Calu3 (cell line): Measurements from ENCODE around the gene ORM2. TPM values are rescaled to one million over a fixed set of nuclear protein-coding genes. Genes with fewer than 3 reads are reported as not detected.

Experiments
- BruUV-seq: library from RNA; stranded (reverse); fragments of 400-500 nt; replicated peaks from 2 replicates; lab custom pipeline; 2021; lab: Mats Ljungman, UMichigan
- CTCF ChIA-PET: fragments of 300-600 bp; sonication (Branson Sonifier 250); formaldehyde crosslinking; loops from one replicate; lab custom pipeline; 2022; ENCODE audit warnings: antibody characterized with exemption; lab: Charles Lee
- DNase-seq: peaks from one replicate; pipeline ENCODE4 v3.0.0; 2022
- H3K27ac Mint-ChIP-seq: one replicate; pipeline ENCODE4 v1.8.0; 2022; ENCODE audit warnings: mixed read lengths; ENCODE audit not compliant: unreplicated experiment
- H3K27me3 Mint-ChIP-seq: one replicate; pipeline ENCODE4 v1.8.0; 2022; ENCODE audit warnings: mixed read lengths; ENCODE audit not compliant: unreplicated experiment
- H3K36me3 Mint-ChIP-seq: one replicate; pipeline ENCODE4 v1.8.0; 2022; ENCODE audit warnings: mild to moderate bottlenecking, moderate library complexity, mixed read lengths; ENCODE audit not compliant: insufficient read depth, unreplicated experiment
- H3K4me1 Mint-ChIP-seq: one replicate; pipeline ENCODE4 v1.8.0; 2022; ENCODE audit warnings: mild to moderate bottlenecking, low read depth, mixed read lengths; ENCODE audit not compliant: unreplicated experiment
- H3K4me3 Mint-ChIP-seq: one replicate; pipeline ENCODE4 v1.8.0; 2022; ENCODE audit warnings: mild to moderate bottlenecking, low read depth, moderate library complexity, mixed read lengths; ENCODE audit not compliant: unreplicated experiment
- H3K9me3 Mint-ChIP-seq: one replicate; pipeline ENCODE4 v1.8.0; 2022; ENCODE audit warnings: low read depth, mixed read lengths; ENCODE audit not compliant: unreplicated experiment
- CTCF ChIP-seq: fragments of 200-600 bp; IDR thresholded peaks from one replicate; pipeline ENCODE4 v1.8.0; 2022; ENCODE audit warnings: antibody characterized with exemption; ENCODE audit not compliant: unreplicated experiment
- intact Hi-C: fragments of 100-400 bp; cut with micrococcal nuclease; formaldehyde crosslinking; loops from one replicate; pipeline ENCODE4 v1.10.0; 2022; ENCODE audit not compliant: unreplicated experiment
- total RNA-seq: library from RNA; stranded (reverse); gene quantifications from 2 replicates; pipeline ENCODE4 v1.2.3, GENCODE V29; 2022

The ORM2 gene
- total RNA-seq, 1 experiment from 2014 or later, result not detected

GRCh38 chr9:114335745-114336144, 6.1 kb downstream of the ORM2 start:
- no peak overlapping the region for H3K27ac Mint-ChIP-seq

GRCh38 chr9:114336157-114336556, 6.5 kb downstream of the ORM2 start:
- CTCF ChIA-PET, result no interaction called here
- TF ChIP-seq CTCF, result no peak
- Mint-ChIP-seq H3K4me1 (no peaks in the 10 kb centered on the region), H3K27me3 (no peaks in the 10 kb centered on the region), H3K9me3 (no peaks in the 10 kb centered on the region), H3K36me3 (no peaks in the 10 kb centered on the region), H3K4me3 (no peak overlapping the region), H3K27ac (no peak overlapping the region)
- no peak for DNase-seq
- no TSS peak for BruUV-seq
- intact Hi-C loops, result no loop called here

More at GRCh38 chr9:114335745-114336144, 6.1 kb downstream of the ORM2 start:
- H3K9me3 Mint-ChIP-seq, result no peaks in the 10 kb centered on the region
- no peaks in the 10 kb centered on the region for H3K4me1 Mint-ChIP-seq
- no peak for TF ChIP-seq CTCF
- H3K4me3 Mint-ChIP-seq, result no peak overlapping the region
- CTCF ChIA-PET, result interaction anchor here (0.7 kb wide), 2 partner anchors 390 to 752 kb away, joined by 4 to 5 read pairs; no protein-coding TSS in a partner anchor
- no TSS peak for BruUV-seq
- H3K27me3 Mint-ChIP-seq, result no peaks in the 10 kb centered on the region
- intact Hi-C loops, result no loop called here
- no peak for DNase-seq
- no peaks in the 10 kb centered on the region for H3K36me3 Mint-ChIP-seq

GRCh38 chr9:114336699-114337395, 7.2 kb downstream of the ORM2 start:
- Mint-ChIP-seq H3K4me3 (no peak overlapping the region), H3K4me1 (no peaks in the 10 kb centered on the region), H3K27ac (no peak overlapping the region), H3K36me3 (no peaks in the 10 kb centered on the region), H3K9me3 (no peaks in the 10 kb centered on the region), H3K27me3 (no peaks in the 10 kb centered on the region)
- intact Hi-C loops, result no loop called here
- no peak for DNase-seq
- TF ChIP-seq CTCF, result no peak
- BruUV-seq, result no TSS peak
- CTCF ChIA-PET, result no interaction called here

GRCh38 chr9:114338187-114338586, 8.5 kb downstream of the ORM2 start:
- DNase-seq, result no peak
- BruUV-seq, result no TSS peak
- Mint-ChIP-seq H3K27ac (no peak overlapping the region), H3K4me1 (no peaks in the 10 kb centered on the region), H3K36me3 (no peaks in the 10 kb centered on the region), H3K9me3 (no peaks in the 10 kb centered on the region), H3K4me3 (no peak overlapping the region), H3K27me3 (no peaks in the 10 kb centered on the region)
- intact Hi-C loops, result no loop called here
- CTCF ChIA-PET, result no interaction called here
- no peak for TF ChIP-seq CTCF
